ENCODE data around the gene GM2A.

GRCh38 chr5:151243564-151243963 is 9.4 kb upstream of the GM2A start:
- no peak for TF ChIP-seq FOXJ3 (CRISPR knock-in tag; IDR thresholded peaks at IDR 0.05)
- TF ChIP-seq CTCF (IDR thresholded peaks at IDR 0.05): no peak
- TF ChIP-seq YY1 (IDR thresholded peaks at IDR 0.05; ENCODE audit: low read depth): no peak
- no peak for TF ChIP-seq EP300 (IDR thresholded peaks at IDR 0.05; ENCODE audit: borderline replicate concordance in 1 of 2, low read depth in 1 of 2, low read length in 1 of 2)
- no peak for TF ChIP-seq RFX5 (IDR thresholded peaks at IDR 0.05; ENCODE audit: low read length)
- no peak for TF ChIP-seq ZBTB33 (IDR thresholded peaks at IDR 0.05; ENCODE audit: borderline replicate concordance, low read depth)
- no peak for TF ChIP-seq MAX (IDR thresholded peaks at IDR 0.05; ENCODE audit: low read depth)
- TF ChIP-seq CHD2 (IDR thresholded peaks at IDR 0.05; ENCODE audit: low read length, partially characterized antibody): no peak
- no peak for TF ChIP-seq RAD21 (IDR thresholded peaks at IDR 0.05; ENCODE audit: low read length)
- TF ChIP-seq EZH2phosphoT487 (IDR thresholded peaks at IDR 0.05; ENCODE audit: borderline replicate concordance, low read depth): no peak

All from SK-N-SH (cell line).